Measurements from ENCODE around the gene LY6G6F.

The LY6G6F gene

DNA sequence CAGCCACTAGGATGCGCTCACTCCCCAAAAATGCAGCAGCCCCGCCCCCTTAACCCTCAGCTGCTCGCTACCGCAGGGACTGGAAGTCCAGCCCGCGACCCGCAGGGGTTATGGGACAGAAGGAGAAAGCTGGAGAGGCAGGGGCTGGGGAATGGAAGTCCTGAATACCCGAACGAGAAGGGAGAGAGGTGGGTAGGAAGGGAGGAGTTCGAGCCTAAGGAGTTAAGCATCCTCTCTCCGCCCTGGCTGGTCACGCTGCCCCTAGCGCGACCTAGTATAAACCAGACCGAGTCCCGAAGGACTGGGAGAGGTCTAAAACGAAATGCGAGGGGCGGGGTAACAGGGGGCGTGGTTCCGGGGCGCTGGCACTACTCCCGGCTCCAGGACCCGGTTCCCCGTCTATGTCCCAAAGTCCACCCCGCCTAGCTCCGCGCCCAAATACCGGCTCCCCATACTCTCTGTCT lies 22.9 kb downstream of the LY6G6F start:
- peak overlapping the region; percentile 82 for H3K9ac ChIP-seq (ENCODE audit: low read length)
- H3K27me3 ChIP-seq (ENCODE audit: control insufficient read depth, insufficient read depth, low read length), result no peaks in the 10 kb centered on the region
- H3K4me3 ChIP-seq (ENCODE audit: low read depth, low read length), result peak overlapping the region; percentile 98
- no peaks in the 10 kb centered on the region for H3K9me3 ChIP-seq (ENCODE audit: control insufficient read depth, insufficient read depth, low read depth, low read length)
- peaks cover 63% of the 10 kb centered on the region for H3K36me3 ChIP-seq (ENCODE audit: control insufficient read depth, insufficient read depth, low read length)
- H3K4me1 ChIP-seq (ENCODE audit: control insufficient read depth, insufficient read depth, low read length), result peaks cover 22% of the 10 kb centered on the region
- H3K27ac ChIP-seq (ENCODE audit: low read depth, low read length), result peak overlapping the region; percentile 69; the same call in 1 of the 2 replicates

DNA sequence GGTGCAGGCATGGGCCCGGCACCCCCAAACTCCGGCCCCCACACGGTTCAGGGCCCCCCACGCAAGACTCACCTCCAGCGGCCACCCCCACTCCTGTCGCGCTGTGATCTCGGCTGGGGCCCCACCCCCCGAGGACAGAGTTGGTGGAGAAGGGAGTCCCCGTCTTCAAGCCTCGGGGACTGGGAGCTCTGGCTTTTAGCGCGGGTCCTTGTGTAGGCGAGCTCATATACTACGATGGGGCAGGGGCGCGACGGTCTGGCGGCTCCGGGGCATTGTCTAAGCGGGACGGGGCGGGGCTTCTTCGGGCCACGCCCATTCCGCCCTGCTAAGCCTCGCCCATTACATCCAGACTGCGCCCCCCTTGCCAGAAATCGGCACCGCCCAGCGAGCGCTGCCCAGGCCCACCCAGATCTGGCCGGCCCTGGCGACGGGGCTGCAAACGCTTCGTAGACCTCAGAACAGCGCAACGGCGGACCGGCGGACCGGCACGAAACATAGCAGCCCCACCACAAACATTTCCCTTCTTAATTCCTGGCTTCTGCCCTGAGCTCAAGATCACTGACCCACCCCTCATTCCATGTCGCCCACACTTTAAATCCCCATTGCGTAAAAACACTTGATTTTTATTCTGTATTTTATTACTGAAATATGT lies 23.4 kb downstream of the LY6G6F start:
- Histone ChIP-seq H3K9ac (ENCODE audit: low read length) (peak overlapping the region; percentile 82), H3K36me3 (ENCODE audit: control insufficient read depth, insufficient read depth, low read length) (peaks cover 61% of the 10 kb centered on the region), H3K27ac (ENCODE audit: low read depth, low read length) (peak overlapping the region; percentile 69; the same call in 1 of the 2 replicates)

DNA sequence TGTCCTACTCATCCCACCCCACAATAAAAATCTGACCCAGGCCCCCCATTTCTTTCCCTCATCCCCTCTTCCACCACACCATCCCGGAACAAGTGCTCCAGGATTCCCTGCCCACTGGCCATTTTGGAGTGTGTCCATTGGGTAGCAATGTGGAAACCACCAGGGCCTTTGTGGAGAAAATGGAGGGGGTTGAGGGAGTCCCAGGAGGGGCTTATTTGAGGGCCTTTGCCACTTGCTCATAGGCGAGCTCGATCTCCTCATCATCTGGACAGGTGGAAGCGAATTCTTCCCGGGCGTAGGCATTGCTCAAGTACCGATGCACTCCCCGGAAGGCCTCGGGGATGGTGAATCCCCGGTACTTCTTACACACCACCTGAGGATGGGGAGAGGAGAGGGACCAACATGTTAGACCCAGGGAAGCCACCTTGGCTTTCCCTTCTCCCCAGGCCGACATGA lies 24.0 kb downstream of the LY6G6F start:
- Histone ChIP-seq H3K27ac (ENCODE audit: low read depth, low read length) (no peak overlapping the region), H3K36me3 (ENCODE audit: control insufficient read depth, insufficient read depth, low read length) (peaks cover 58% of the 10 kb centered on the region), H3K4me1 (ENCODE audit: control insufficient read depth, insufficient read depth, low read length) (peaks cover 22% of the 10 kb centered on the region), H3K9me3 (ENCODE audit: control insufficient read depth, insufficient read depth, low read depth, low read length) (no peaks in the 10 kb centered on the region), H3K4me3 (ENCODE audit: low read depth, low read length) (peak overlapping the region; percentile 98), H3K9ac (ENCODE audit: low read length) (no peak overlapping the region), H3K27me3 (ENCODE audit: control insufficient read depth, insufficient read depth, low read length) (no peaks in the 10 kb centered on the region)

More for the DNA sequence above, 23.4 kb downstream of the LY6G6F start:
- Histone ChIP-seq H3K4me1 (ENCODE audit: control insufficient read depth, insufficient read depth, low read length) (peaks cover 22% of the 10 kb centered on the region), H3K27me3 (ENCODE audit: control insufficient read depth, insufficient read depth, low read length) (no peaks in the 10 kb centered on the region), H3K4me3 (ENCODE audit: low read depth, low read length) (peak overlapping the region; percentile 98), H3K9me3 (ENCODE audit: control insufficient read depth, insufficient read depth, low read depth, low read length) (no peaks in the 10 kb centered on the region)

DNA sequence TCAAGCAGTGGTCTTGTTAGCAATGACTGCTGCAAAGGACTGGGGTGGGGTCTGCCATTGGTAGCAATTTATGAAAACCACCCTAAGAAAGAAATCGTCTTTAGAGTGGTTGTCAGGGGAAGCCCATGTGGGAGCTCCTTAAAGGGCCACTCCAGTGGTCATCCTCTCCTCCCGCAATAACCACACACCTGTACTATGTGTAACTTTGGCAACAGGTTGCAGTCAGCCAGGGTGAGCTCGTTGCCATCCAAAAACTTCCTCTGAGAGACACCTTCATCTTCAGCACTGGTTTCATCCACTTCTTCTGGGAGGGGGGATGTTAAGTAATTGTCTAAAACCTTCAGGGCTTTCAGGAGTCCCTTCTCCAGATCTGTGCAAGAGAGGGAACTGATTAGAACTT lies 25.4 kb downstream of the LY6G6F start:
- Histone ChIP-seq H3K27me3 (ENCODE audit: control insufficient read depth, insufficient read depth, low read length) (no peaks in the 10 kb centered on the region), H3K36me3 (ENCODE audit: control insufficient read depth, insufficient read depth, low read length) (peaks cover 45% of the 10 kb centered on the region), H3K9ac (ENCODE audit: low read length) (no peak overlapping the region), H3K27ac (ENCODE audit: low read depth, low read length) (no peak overlapping the region), H3K4me1 (ENCODE audit: control insufficient read depth, insufficient read depth, low read length) (peaks cover 27% of the 10 kb centered on the region), H3K9me3 (ENCODE audit: control insufficient read depth, insufficient read depth, low read depth, low read length) (no peaks in the 10 kb centered on the region), H3K4me3 (ENCODE audit: low read depth, low read length) (no peak overlapping the region)

DNA sequence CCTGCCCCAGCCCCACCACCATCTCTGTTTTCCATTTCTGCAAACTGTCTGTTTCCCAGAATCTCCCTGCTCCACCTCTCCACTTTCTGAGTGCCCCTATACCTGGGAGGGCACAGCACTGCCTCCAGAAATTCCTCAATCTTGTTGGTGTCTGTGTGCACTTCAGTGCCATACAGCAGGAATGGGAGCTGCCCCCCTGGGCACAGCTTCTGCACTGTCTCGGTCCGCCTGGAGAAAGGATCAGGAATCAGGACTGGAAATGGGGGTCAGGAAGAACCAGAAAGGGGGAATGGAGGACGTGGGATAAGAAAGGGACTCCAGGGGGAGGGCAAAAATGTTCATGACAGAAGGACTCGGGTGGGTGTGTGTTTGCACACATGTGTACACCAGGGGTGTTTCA lies 27.1 kb downstream of the LY6G6F start:
- H3K4me1 ChIP-seq (ENCODE audit: control insufficient read depth, insufficient read depth, low read length), result peaks cover 40% of the 10 kb centered on the region

DNA sequence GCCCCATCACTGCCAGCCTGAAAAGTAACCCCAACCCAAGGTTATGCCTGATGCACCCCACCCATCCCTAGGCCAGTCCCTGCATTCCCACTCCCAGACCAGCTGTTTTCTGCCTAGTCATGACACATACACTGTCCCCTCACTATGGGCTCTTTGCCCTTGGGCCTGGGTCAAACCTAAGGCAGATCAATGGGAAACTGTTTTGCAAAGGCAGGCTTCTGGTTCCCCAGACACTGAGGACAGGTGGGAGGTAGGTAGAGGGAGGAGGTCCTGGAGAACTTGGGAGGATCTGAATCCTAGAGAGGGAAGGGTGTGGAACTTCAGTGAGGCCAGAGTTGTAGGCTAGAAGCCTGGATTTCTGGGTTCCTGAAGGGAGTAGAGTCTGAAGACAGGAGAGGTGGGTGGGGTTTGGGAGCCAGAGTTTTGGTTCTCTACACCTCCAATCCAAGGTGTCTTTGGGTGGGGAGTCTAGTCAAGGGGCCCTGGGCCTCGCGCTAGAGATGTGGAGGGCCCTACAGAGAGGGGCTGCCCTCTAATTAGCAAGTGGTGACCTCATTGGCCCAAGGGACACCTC lies 27.7 kb downstream of the LY6G6F start:
- H3K4me1 ChIP-seq (ENCODE audit: control insufficient read depth, insufficient read depth, low read length), result peaks cover 37% of the 10 kb centered on the region
- H3K27ac ChIP-seq (ENCODE audit: low read depth, low read length), result peak overlapping the region; percentile 66; the same call in 1 of the 2 replicates
- no peaks in the 10 kb centered on the region for H3K27me3 ChIP-seq (ENCODE audit: control insufficient read depth, insufficient read depth, low read length)
- H3K9me3 ChIP-seq (ENCODE audit: control insufficient read depth, insufficient read depth, low read depth, low read length), result no peaks in the 10 kb centered on the region
- H3K9ac ChIP-seq (ENCODE audit: low read length), result peak overlapping the region; percentile 78
- peak overlapping the region; percentile 82 for H3K4me3 ChIP-seq (ENCODE audit: low read depth, low read length)
- peaks cover 36% of the 10 kb centered on the region for H3K36me3 ChIP-seq (ENCODE audit: control insufficient read depth, insufficient read depth, low read length)

More for the DNA sequence above, 27.1 kb downstream of the LY6G6F start:
- no peaks in the 10 kb centered on the region for H3K9me3 ChIP-seq (ENCODE audit: control insufficient read depth, insufficient read depth, low read depth, low read length)
- no peaks in the 10 kb centered on the region for H3K27me3 ChIP-seq (ENCODE audit: control insufficient read depth, insufficient read depth, low read length)
- peak overlapping the region; percentile 66; the same call in 1 of the 2 replicates for H3K27ac ChIP-seq (ENCODE audit: low read depth, low read length)
- H3K36me3 ChIP-seq (ENCODE audit: control insufficient read depth, insufficient read depth, low read length), result peaks cover 36% of the 10 kb centered on the region
- H3K9ac ChIP-seq (ENCODE audit: low read length), result no peak overlapping the region
- peak overlapping the region; percentile 82; the same call in 1 of the 2 replicates for H3K4me3 ChIP-seq (ENCODE audit: low read depth, low read length)

DNA sequence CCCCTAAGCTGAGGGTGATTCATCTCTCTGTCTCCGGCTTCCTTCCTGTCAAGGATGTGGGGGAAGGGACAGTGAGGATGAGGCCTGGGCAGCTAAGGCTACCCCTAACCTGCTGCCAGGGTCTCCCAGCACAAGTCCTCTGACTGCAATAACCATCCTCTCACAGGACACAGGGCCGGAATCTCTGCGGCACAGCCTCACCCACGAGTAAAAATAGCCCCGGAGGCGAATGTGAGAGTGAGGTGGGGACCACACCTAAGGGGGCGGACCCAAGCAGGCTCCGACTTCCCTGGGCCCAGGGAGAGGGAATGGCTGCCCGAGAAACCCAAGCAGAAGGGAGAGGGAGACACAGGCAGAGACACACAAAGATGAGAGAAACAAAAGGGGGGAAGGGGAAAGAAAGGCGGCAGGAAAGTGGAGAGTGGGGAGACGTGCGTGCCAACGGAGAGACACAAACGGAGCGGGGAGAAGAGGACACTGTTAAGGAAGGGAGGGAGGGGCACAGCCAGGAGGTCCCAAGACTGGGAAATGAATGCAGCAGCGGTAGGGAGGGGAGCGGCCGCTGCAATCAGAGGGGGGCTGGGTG lies 28.2 kb downstream of the LY6G6F start:
- Histone ChIP-seq H3K9me3 (ENCODE audit: control insufficient read depth, insufficient read depth, low read depth, low read length) (no peaks in the 10 kb centered on the region), H3K27ac (ENCODE audit: low read depth, low read length) (peak overlapping the region; percentile 61; the same call in 1 of the 2 replicates), H3K4me1 (ENCODE audit: control insufficient read depth, insufficient read depth, low read length) (peaks cover 37% of the 10 kb centered on the region), H3K9ac (ENCODE audit: low read length) (peak overlapping the region; percentile 78), H3K4me3 (ENCODE audit: low read depth, low read length) (peak overlapping the region; percentile 82), H3K36me3 (ENCODE audit: control insufficient read depth, insufficient read depth, low read length) (peaks cover 36% of the 10 kb centered on the region), H3K27me3 (ENCODE audit: control insufficient read depth, insufficient read depth, low read length) (no peaks in the 10 kb centered on the region)

DNA sequence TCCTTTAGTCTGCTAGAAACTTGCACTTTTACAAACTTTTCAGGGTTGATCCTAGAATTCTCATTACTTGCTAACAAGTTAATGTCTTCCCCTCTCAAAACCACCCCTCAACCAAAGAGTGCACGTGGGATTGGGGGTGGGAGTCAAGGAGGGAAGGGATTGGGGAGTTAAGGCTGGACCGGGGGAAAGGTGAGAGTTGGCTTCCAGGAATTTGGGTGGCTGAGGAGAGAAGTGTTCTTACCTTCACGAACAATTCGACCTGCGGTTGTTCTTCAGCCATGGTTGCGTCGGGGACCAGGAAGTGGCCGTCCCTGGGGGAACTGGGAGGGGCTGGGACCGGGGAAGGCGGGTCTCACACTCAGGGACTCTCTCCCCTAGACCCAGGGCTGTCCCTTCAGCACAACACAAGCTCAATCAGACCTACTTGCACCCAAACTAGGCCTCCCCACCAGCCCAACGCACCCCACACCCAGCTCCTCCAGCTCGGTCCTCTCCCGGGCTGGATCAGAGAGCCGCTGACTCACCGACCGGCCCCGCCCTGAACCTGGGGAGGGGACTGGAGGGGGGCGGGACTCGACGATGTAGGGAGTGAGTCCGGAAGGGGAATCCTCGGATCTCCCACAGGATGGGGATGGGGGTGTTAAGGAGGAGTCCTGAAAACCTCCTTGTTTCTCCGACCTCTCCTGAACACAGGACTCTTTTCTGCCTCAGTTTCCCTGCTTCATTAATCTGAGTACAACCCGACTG lies 29.5 kb downstream of the LY6G6F start, which contains the start of gene CLIC1:
Gene CLIC1 (minus strand): TSS at position 510 of the 747 bp plus-strand sequence. CDS start 230 bp downstream, at position 280.
- Histone ChIP-seq H3K9me3 (ENCODE audit: control insufficient read depth, insufficient read depth, low read depth, low read length) (no peaks in the 10 kb centered on the region), H3K36me3 (ENCODE audit: control insufficient read depth, insufficient read depth, low read length) (peaks cover 30% of the 10 kb centered on the region), H3K27ac (ENCODE audit: low read depth, low read length) (peak within 1 kb of the TSS; percentile 60), H3K27me3 (ENCODE audit: control insufficient read depth, insufficient read depth, low read length) (no peaks in the 10 kb centered on the region), H3K4me1 (ENCODE audit: control insufficient read depth, insufficient read depth, low read length) (peaks cover 40% of the 10 kb centered on the region), H3K4me3 (ENCODE audit: low read depth, low read length) (peak within 1 kb of the TSS; percentile 82), H3K9ac (ENCODE audit: low read length) (peak within 1 kb of the TSS; percentile 78)

DNA sequence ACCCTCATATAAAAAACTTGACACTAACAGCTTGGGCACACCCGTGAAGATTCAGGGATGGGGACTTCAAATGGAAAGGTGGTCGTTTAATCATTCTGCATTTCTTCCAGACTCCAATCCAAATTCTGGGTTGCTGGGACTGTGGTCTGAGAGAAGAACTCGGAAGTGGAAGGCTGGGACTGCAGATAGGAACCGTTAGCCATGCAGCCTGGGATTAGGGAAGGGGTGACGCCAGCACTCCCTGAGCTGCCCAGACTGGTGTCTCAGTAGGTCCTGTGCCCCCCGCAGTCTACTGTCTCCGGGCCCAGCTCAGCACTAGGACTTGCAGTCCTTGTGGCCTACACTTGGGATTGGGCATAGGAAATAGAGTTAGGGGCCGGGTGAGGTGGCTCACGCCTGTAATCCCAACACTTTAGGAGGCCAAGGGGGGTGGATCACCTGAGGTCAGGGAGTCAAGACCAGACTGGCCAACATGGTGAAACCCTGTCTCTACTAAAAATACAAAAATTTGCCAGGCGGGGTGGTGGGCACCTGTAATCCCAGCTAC lies 30.2 kb downstream of the LY6G6F start:
- Histone ChIP-seq H3K27ac (ENCODE audit: low read depth, low read length) (peak overlapping the region; percentile 60; the same call in 1 of the 2 replicates), H3K4me1 (ENCODE audit: control insufficient read depth, insufficient read depth, low read length) (peaks cover 40% of the 10 kb centered on the region), H3K36me3 (ENCODE audit: control insufficient read depth, insufficient read depth, low read length) (peaks cover 29% of the 10 kb centered on the region), H3K4me3 (ENCODE audit: low read depth, low read length) (peak overlapping the region; percentile 82), H3K27me3 (ENCODE audit: control insufficient read depth, insufficient read depth, low read length) (no peaks in the 10 kb centered on the region), H3K9ac (ENCODE audit: low read length) (peak overlapping the region; percentile 78), H3K9me3 (ENCODE audit: control insufficient read depth, insufficient read depth, low read depth, low read length) (no peaks in the 10 kb centered on the region)

DNA sequence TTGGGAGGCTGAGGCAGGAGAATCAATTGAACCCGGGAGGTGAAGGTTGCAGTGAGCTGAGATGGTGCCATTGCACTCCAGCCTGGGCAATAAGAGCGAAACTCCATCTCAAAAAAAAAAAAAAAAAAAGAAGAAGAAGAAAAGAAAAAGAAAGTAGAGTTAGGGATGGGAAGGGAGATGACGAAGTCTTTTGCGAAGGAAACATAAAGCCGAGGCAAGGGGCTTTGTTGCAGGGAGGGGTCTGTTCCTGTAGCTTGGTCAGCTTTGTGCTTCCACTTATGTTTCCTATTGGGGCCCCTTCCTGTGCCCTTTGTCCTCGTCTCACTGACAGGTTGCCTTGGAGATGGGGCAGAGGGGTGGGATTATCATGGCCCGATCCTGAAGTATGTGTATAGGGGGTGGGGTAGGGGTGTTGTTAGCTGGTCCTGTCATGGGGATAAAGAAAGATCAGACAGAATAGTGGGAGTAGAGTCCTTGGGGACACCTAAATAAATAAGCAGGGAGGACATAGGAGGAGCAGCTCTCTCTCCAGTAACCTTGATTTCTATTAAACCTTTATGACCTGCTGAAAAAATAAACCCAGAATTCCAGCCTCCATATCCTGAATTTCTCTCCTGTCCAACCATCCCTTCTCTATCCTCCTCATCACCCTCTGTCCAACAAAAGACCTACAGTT lies 30.8 kb downstream of the LY6G6F start:
- H3K27ac ChIP-seq (ENCODE audit: low read depth, low read length), result peak overlapping the region; percentile 41; the same call in 1 of the 2 replicates
- H3K4me1 ChIP-seq (ENCODE audit: control insufficient read depth, insufficient read depth, low read length), result peaks cover 40% of the 10 kb centered on the region
- peak overlapping the region; percentile 58 for H3K9ac ChIP-seq (ENCODE audit: low read length)
- no peaks in the 10 kb centered on the region for H3K27me3 ChIP-seq (ENCODE audit: control insufficient read depth, insufficient read depth, low read length)
- H3K9me3 ChIP-seq (ENCODE audit: control insufficient read depth, insufficient read depth, low read depth, low read length), result no peaks in the 10 kb centered on the region
- H3K36me3 ChIP-seq (ENCODE audit: control insufficient read depth, insufficient read depth, low read length), result peaks cover 29% of the 10 kb centered on the region
- peak overlapping the region; percentile 31; the same call in 1 of the 2 replicates for H3K4me3 ChIP-seq (ENCODE audit: low read depth, low read length)

Data from HUES6 (cell line).